Activated T-cell treated with anti-CD3 and anti-CD28 coated beads for 4 hours (primary cell): ENCODE results near the gene AVPR1B.

Source experiments
- DNase-seq: peaks from one replicate; pipeline ENCODE4 v3.0.0-alpha.2; 2020

AVPR1B gene

GRCh38 chr1:206117151-206117948 lies at the start of gene AVPR1B:
TSS of gene AVPR1B (minus strand) at chr1:206117388. CDS start at chr1:206116890, 498 bp downstream.
- DNase-seq = peak; percentile 6

- DNase-seq = no peak
Observed at GRCh38 chr1:206145771-206146290, 28.6 kb upstream of the AVPR1B start.

GRCh38 chr1:206144605-206145004 lies 27.4 kb upstream of the AVPR1B start:
- no peak for DNase-seq

- no peak for DNase-seq
Observed at GRCh38 chr1:206143537-206144172, 26.5 kb upstream of the AVPR1B start.

GRCh38 chr1:206142770-206143169 lies 25.6 kb upstream of the AVPR1B start:
- no peak for DNase-seq

GRCh38 chr1:206142011-206142410 lies 24.8 kb upstream of the AVPR1B start:
- DNase-seq = no peak

- DNase-seq = no peak
Observed at GRCh38 chr1:206136241-206136640, 19.1 kb upstream of the AVPR1B start.

- no peak for DNase-seq
Observed at GRCh38 chr1:206135248-206135647, 18.1 kb upstream of the AVPR1B start.

GRCh38 chr1:206133751-206134415 lies 16.7 kb upstream of the AVPR1B start:
- DNase-seq = no peak

GRCh38 chr1:206131037-206131436 lies 13.8 kb upstream of the AVPR1B start:
- no peak for DNase-seq

- DNase-seq = no peak
Observed at GRCh38 chr1:206128196-206128595, 11.0 kb upstream of the AVPR1B start.

- no peak for DNase-seq
Observed at GRCh38 chr1:206127336-206127735, 10.1 kb upstream of the AVPR1B start.

GRCh38 chr1:206125346-206125745 lies 8.2 kb upstream of the AVPR1B start:
- no peak for DNase-seq

- no peak for DNase-seq
Observed at GRCh38 chr1:206122686-206123085, 5.5 kb upstream of the AVPR1B start.

- no peak for DNase-seq
Observed at GRCh38 chr1:206121269-206121668, 4.1 kb upstream of the AVPR1B start.

- no peak for DNase-seq
Observed at GRCh38 chr1:206120406-206120805, 3.2 kb upstream of the AVPR1B start.

GRCh38 chr1:206116873-206117150 lies 376 bp downstream of the AVPR1B start:
- DNase-seq = no peak

- no peak for DNase-seq
Observed at GRCh38 chr1:206116191-206116872, 856 bp downstream of the AVPR1B start.

- DNase-seq = no peak
Observed at GRCh38 chr1:206115791-206116190, 1.4 kb downstream of the AVPR1B start.

GRCh38 chr1:206114692-206115640 lies 2.2 kb downstream of the AVPR1B start:
- no peak for DNase-seq

GRCh38 chr1:206112600-206113301 lies 4.4 kb downstream of the AVPR1B start:
- no peak for DNase-seq
